K562 (cell line): ENCODE measurements around the gene KATNAL2. TPM values are rescaled to one million over a fixed set of nuclear protein-coding genes. Genes with fewer than 3 reads are reported as not detected.

Experiments
- ATAC-seq: fragments of 200-7000 bp; cut with Tn5 transposase; 3 replicates; pipeline ENCODE4 v1.9.1; 2020; ENCODE audit warnings: moderate library complexity
- BruUV-seq: library from RNA; stranded (reverse); fragments of 400-500 nt; replicated peaks from 2 replicates; lab custom pipeline; 2021; lab: Mats Ljungman, UMichigan
- CTCF ChIA-PET: fragments of 300-600 bp; formaldehyde crosslinking; extraction: SDS; loops from one replicate; lab custom pipeline; 2021; ENCODE audit warnings: low intra/inter-chr PET ratio; lab: Yijun Ruan, JAX
- POLR2A ChIA-PET: fragments of 300-600, 350-650 bp; sonication (Branson Sonifier 250); formaldehyde crosslinking; extraction: SDS; loops from one replicate; lab custom pipeline; 2021; ENCODE audit warnings: antibody characterized with exemption, inconsistent platforms; lab: Yijun Ruan, JAX
- DNase-seq, 4 experiments: peaks; one replicate each; pipeline versions ENCODE4 v3.0.0 to v3.0.0-alpha.2; 2011 to 2018; ENCODE audit warnings: low spot score in 3 of 4, mixed read lengths in 3 of 4; ENCODE audit errors: extremely low read depth in 1 of 4
- FAIRE-seq: peaks from 2 replicates; lab custom pipeline; 2011; peaks lifted over from hg19 to GRCh38; lab: Jason Lieb, UNC
- H2AFZ ChIP-seq: 2 replicates; pipeline ENCODE4 v1.6.0; 2011; ENCODE audit warnings: low read depth, low read length, control low read depth, inconsistent platforms
- H3K27ac ChIP-seq: fragments of 200-600 bp; 3 replicates; pipeline ENCODE4 v1.8.0; 2011; ENCODE audit warnings: low read depth, mild to moderate bottlenecking, control low read depth, inconsistent platforms, low read length, moderate library complexity, mixed read lengths; ENCODE audit errors: extremely low read depth
- H3K27me3 ChIP-seq, 2 experiments: fragments of 300-600 bp in 1 of 2; 2 replicates in 1 of 2; 3 replicates in 1 of 2; pipeline versions ENCODE4 v1.6.0 to v1.8.0; 2011; ENCODE audit warnings: inconsistent platforms in 2 of 2, low read length in 2 of 2, mild to moderate bottlenecking in 1 of 2, mixed read lengths in 1 of 2, moderate library complexity in 1 of 2; ENCODE audit not compliant: control insufficient read depth in 2 of 2, insufficient read depth in 2 of 2
- H3K36me3 ChIP-seq: fragments of 300-600 bp; 3 replicates; pipeline ENCODE4 v1.8.0; 2011; ENCODE audit warnings: mild to moderate bottlenecking, low read length, inconsistent platforms; ENCODE audit not compliant: control insufficient read depth, insufficient read depth
- H3K4me1 ChIP-seq, 2 experiments: fragments of 200-600 bp in 1 of 2; replicated peaks in 1 of 2; 2 replicates in 1 of 2; 3 replicates in 1 of 2; pipeline versions ENCODE4 v1.5.1 to v1.8.0; 2011; ENCODE audit warnings: inconsistent platforms in 2 of 2, low read length in 2 of 2, mild to moderate bottlenecking in 1 of 2, mixed read lengths in 1 of 2, moderate library complexity in 1 of 2; ENCODE audit not compliant: control insufficient read depth in 2 of 2, insufficient read depth in 2 of 2
- H3K4me2 ChIP-seq: 2 replicates; pipeline ENCODE4 v1.6.1; 2011; ENCODE audit warnings: low read length, control low read depth, inconsistent platforms, mixed read lengths; ENCODE audit not compliant: insufficient read depth
- H3K4me3 ChIP-seq: fragments of 200-600 bp; sonication (generic), shearing (Covaris generic); 2 replicates; pipeline ENCODE4 v1.5.1; 2016; ENCODE audit warnings: control low read depth, inconsistent platforms
- H3K79me2 ChIP-seq: fragments of 200-600 bp; 3 replicates; pipeline ENCODE4 v1.8.0; 2011; ENCODE audit warnings: low read length, inconsistent platforms; ENCODE audit not compliant: control insufficient read depth, insufficient read depth
- H3K9ac ChIP-seq, 2 experiments: 2 replicates each; pipeline versions ENCODE4 v1.6.0 to v1.6.1; 2011; ENCODE audit warnings: low read depth in 2 of 2, low read length in 2 of 2, control low read depth in 1 of 2, inconsistent platforms in 1 of 2, mild to moderate bottlenecking in 1 of 2, mixed read lengths in 1 of 2; ENCODE audit not compliant: insufficient read depth in 1 of 2
- H3K9me1 ChIP-seq: one replicate; pipeline ENCODE4 v1.6.0; 2011; ENCODE audit warnings: inconsistent platforms, mild to moderate bottlenecking, low read length, moderate library complexity; ENCODE audit not compliant: control insufficient read depth, insufficient read depth
- H3K9me3 ChIP-seq: replicated peaks from 2 replicates; pipeline ENCODE4 v1.5.1; 2011; ENCODE audit warnings: low read depth, low read length, inconsistent platforms; ENCODE audit not compliant: control insufficient read depth, insufficient read depth
- H4K20me1 ChIP-seq: replicated peaks from 2 replicates; pipeline ENCODE4 v1.6.1; 2011; ENCODE audit warnings: low read length, inconsistent platforms, mixed read lengths; ENCODE audit not compliant: control insufficient read depth, insufficient read depth
- BCL6 ChIP-seq: fragments of 250-450 bp; sonication (Bioruptor Pico); IDR thresholded peaks from 2 replicates; pipeline ENCODE4 v1.4.0; 2020
- CHCHD3 ChIP-seq: fragments of 250-450 bp; sonication (Bioruptor Pico); IDR thresholded peaks from 2 replicates; pipeline ENCODE4 v2.1.2; 2022; ENCODE audit warnings: mild to moderate bottlenecking
- DIDO1 ChIP-seq: fragments of 450-650 bp; IDR thresholded peaks from 2 replicates; pipeline ENCODE4 v1.6.1; 2016; ENCODE audit warnings: low read depth, missing biosample characterization, missing genetic modification characterization
- GTF2F1 ChIP-seq: IDR thresholded peaks from 2 replicates; pipeline ENCODE4 v1.6.1; 2011; ENCODE audit warnings: low read depth, low read length, improper control_type of control experiment
- HMG20B ChIP-seq: fragments of 250-450 bp; sonication (Bioruptor Pico); IDR thresholded peaks from 2 replicates; pipeline ENCODE4 v1.5.0; 2021; ENCODE audit warnings: mild to moderate bottlenecking
- KHSRP ChIP-seq: fragments of 450-650 bp; IDR thresholded peaks from 2 replicates; pipeline ENCODE4 v1.6.1; 2017
- MEF2A ChIP-seq: IDR thresholded peaks from 2 replicates; pipeline ENCODE4 v1.6.1; 2011; ENCODE audit warnings: low read depth, mild to moderate bottlenecking, low read length, moderate library complexity; ENCODE audit not compliant: control insufficient read depth
- MYNN ChIP-seq, 2 experiments: sonication (generic); formaldehyde crosslinking in 1 of 2; IDR thresholded peaks; 2 replicates each; pipeline versions ENCODE4 v1.5.0 to v1.6.1; 2016 to 2020; ENCODE audit warnings: antibody characterized with exemption in 1 of 2, missing genetic modification reagents in 1 of 2
- NELFE ChIP-seq: IDR thresholded peaks from 2 replicates; pipeline ENCODE4 v1.6.1; 2011; ENCODE audit warnings: mild to moderate bottlenecking; ENCODE audit not compliant: insufficient read depth, insufficient read length
- NFIX ChIP-seq: fragments of 250-450 bp; sonication (Bioruptor Pico); IDR thresholded peaks from 2 replicates; pipeline ENCODE4 v1.4.0; 2020; ENCODE audit warnings: low read depth, mild to moderate bottlenecking, moderate library complexity
- PCBP1 ChIP-seq: fragments of 200-400 bp; formaldehyde crosslinking; IDR thresholded peaks from 2 replicates; pipeline ENCODE4 v1.6.1; 2018; ENCODE audit warnings: mild to moderate bottlenecking, low read depth, low read length; ENCODE audit not compliant: poor library complexity, severe bottlenecking
- PYGO2 ChIP-seq: fragments of 450-650 bp; IDR thresholded peaks from 2 replicates; pipeline ENCODE4 v1.6.1; 2016; ENCODE audit warnings: mild to moderate bottlenecking, missing genetic modification characterization, moderate library complexity, missing compliant biosample characterization
- U2AF2 ChIP-seq: fragments of 200-400 bp; formaldehyde crosslinking; optimal IDR thresholded peaks from 2 replicates; pipeline ENCODE3; 2017; ENCODE audit warnings: low read depth, mild to moderate bottlenecking, low read length
- UBTF ChIP-seq, 2 experiments: IDR thresholded peaks; 2 replicates each; pipeline ENCODE4 v1.6.1; 2012; ENCODE audit warnings: improper control_type of control experiment in 2 of 2, low read depth in 2 of 2, low read length in 2 of 2, borderline replicate concordance in 1 of 2
- ZNF24 ChIP-seq: fragments of 450-650 bp; IDR thresholded peaks from 2 replicates; pipeline ENCODE4 v1.6.1; 2016
- ZNF311 ChIP-seq: fragments of 250-450 bp; sonication (Bioruptor Pico); IDR thresholded peaks from 2 replicates; pipeline ENCODE4 v1.4.0; 2020; ENCODE audit warnings: mild to moderate bottlenecking, moderate library complexity
- WGBS: fragments of 100-300 bp; shearing (Covaris generic); methylation state at CpG from one replicate; pipeline ENCODE4 v1.1.6; 2016; ENCODE audit warnings: low coverage, mixed read lengths; ENCODE audit not compliant: insufficient coverage; ENCODE audit errors: missing lambda C conversion rate; 5-methylcytosine and 5-hydroxymethylcytosine counted together
- in situ Hi-C: fragments of 300-500 bp; cut with MboI; formaldehyde crosslinking; loops from 4 replicates; pipeline ENCODE4 v1.15.0; 2018; ENCODE audit warnings: inconsistent platforms, mixed read lengths
- intact Hi-C: fragments of 100-400 bp; cut with micrococcal nuclease; formaldehyde crosslinking; loops from 2 replicates; pipeline ENCODE4 v1.14.2; 2022
- polyA plus RNA-seq, 8 experiments: library from polyadenylated mRNA; depleted of rRNA in 4 of 8; stranded (reverse) in 5 of 8; unstranded in 3 of 8; fragments of >200 nt; fragmentation: Nextera tagmentation in 2 of 8; fragmentation: Illumina TruSeq in 1 of 8; extraction: Ambion mirVana in 2 of 8; extraction: Trizol in 1 of 8; gene quantifications; 2 replicates each; pipeline versions ENCODE4 v1.2.1 to v1.2.3, GENCODE V29; 2011 to 2014; ENCODE audit warnings: inconsistent platforms in 1 of 8, missing spikeins in 1 of 8
- total RNA-seq, 7 experiments: library from RNA; depleted of rRNA in 6 of 7; stranded (reverse); fragments of >200 nt in 6 of 7; fragmentation: Illumina TruSeq in 2 of 7; extraction: Trizol in 2 of 7; gene quantifications; 2 replicates each; pipeline versions ENCODE4 v1.2.1 to v1.2.3, GENCODE V29; 2011 to 2021; ENCODE audit warnings: low replicate concordance in 1 of 7
- TF ChIP-seq, protein P1 (sequence below): fragments of 450-650 bp; IDR thresholded peaks from 2 replicates; pipeline ENCODE4 v1.6.1; 2016; ENCODE audit warnings: borderline replicate concordance
- TF ChIP-seq, protein P2 (sequence below), 2 experiments: fragments of 200-800 bp in 1 of 2; sonication (Bioruptor generic) in 1 of 2; sonication (generic) in 1 of 2; formaldehyde crosslinking in 1 of 2; IDR thresholded peaks in 1 of 2; conservative IDR thresholded peaks in 1 of 2; 2 replicates each; pipeline versions ENCODE4 v1.5.0 to v1.6.1; 2016 to 2020; ENCODE audit warnings: missing compliant biosample characterization in 1 of 2, missing genetic modification characterization in 1 of 2, missing genetic modification reagents in 1 of 2

KATNAL2 gene
- total and polyA plus RNA-seq, 9 of the 15 experiments (the other 6 are each of a cell fraction or from before 2014, with no cell fraction given), result 0.08 to 1.2 (median 0.48) TPM

DNA sequence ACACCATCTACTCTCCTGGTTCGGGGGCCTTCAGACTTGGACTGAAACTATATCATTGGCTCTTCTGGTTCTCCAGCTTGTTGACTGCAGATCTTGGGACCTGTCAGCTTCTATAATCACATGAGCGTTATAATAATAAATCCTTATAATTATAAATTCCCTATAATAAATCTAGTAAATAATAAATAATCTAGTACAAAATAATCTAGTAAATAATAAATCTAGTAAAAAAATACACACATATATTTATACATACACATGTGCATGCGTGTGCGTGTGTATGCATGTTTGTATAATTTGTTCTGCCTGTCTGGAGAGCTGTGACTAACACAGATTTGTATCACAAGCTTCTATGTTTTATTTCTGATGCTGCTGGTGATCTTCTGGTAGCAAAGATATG lies 40.8 kb downstream of the KATNAL2 start:
- ATAC-seq (no peak), FAIRE-seq (no peak), DNase-seq (no peak)
- Histone ChIP-seq H3K4me1 (no peaks in the 10 kb centered on the region), H3K4me2 (no peak overlapping the region), H3K9me3 (no peaks in the 10 kb centered on the region), H3K79me2 (no peaks in the 10 kb centered on the region), H3K36me3 (no peaks in the 10 kb centered on the region), H3K9me1 (no peaks in the 10 kb centered on the region), H4K20me1 (no peaks in the 10 kb centered on the region), H3K4me3 (no peak overlapping the region), H3K27me3 (no peaks in the 10 kb centered on the region), H3K9ac (no peak overlapping the region), H2AFZ (no peak overlapping the region), H3K27ac (no peak overlapping the region)
- no TSS peak for BruUV-seq
- 0% methylated on average over 4 of the region's 4 CpGs for WGBS
- ChIA-PET POLR2A (no interaction called here), CTCF (no interaction called here)
- intact Hi-C loops, result no loop called here
- in situ Hi-C loops, result no loop called here
- TF ChIP-seq PYGO2 (tag) (no peak), MEF2A (no peak), ZNF24 (no peak), CHCHD3 (CRISPR knock-in tag) (no peak), KHSRP (no peak), HMG20B (CRISPR knock-in tag) (no peak), PCBP1 (no peak), NELFE (no peak), MYNN (IDR thresholded peaks at IDR 0.05) (no peak), MYNN (CRISPR knock-in tag; IDR thresholded peaks at IDR 0.05) (no peak), U2AF2 (no peak), DIDO1 (tag) (no peak), UBTF (IDR thresholded peaks at IDR 0.05; ENCODE audit: borderline replicate concordance in 1 of 2, low read depth in 2 of 2, low read length in 2 of 2) (no peak), BCL6 (no peak), NFIX (no peak), ZNF311 (CRISPR knock-in tag) (no peak), GTF2F1 (no peak)
- TF ChIP-seq, protein P1, sequence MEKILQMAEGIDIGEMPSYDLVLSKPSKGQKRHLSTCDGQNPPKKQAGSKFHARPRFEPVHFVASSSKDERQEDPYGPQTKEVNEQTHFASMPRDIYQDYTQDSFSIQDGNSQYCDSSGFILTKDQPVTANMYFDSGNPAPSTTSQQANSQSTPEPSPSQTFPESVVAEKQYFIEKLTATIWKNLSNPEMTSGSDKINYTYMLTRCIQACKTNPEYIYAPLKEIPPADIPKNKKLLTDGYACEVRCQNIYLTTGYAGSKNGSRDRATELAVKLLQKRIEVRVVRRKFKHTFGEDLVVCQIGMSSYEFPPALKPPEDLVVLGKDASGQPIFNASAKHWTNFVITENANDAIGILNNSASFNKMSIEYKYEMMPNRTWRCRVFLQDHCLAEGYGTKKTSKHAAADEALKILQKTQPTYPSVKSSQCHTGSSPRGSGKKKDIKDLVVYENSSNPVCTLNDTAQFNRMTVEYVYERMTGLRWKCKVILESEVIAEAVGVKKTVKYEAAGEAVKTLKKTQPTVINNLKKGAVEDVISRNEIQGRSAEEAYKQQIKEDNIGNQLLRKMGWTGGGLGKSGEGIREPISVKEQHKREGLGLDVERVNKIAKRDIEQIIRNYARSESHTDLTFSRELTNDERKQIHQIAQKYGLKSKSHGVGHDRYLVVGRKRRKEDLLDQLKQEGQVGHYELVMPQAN, result no peak
- TF ChIP-seq, protein P2, sequence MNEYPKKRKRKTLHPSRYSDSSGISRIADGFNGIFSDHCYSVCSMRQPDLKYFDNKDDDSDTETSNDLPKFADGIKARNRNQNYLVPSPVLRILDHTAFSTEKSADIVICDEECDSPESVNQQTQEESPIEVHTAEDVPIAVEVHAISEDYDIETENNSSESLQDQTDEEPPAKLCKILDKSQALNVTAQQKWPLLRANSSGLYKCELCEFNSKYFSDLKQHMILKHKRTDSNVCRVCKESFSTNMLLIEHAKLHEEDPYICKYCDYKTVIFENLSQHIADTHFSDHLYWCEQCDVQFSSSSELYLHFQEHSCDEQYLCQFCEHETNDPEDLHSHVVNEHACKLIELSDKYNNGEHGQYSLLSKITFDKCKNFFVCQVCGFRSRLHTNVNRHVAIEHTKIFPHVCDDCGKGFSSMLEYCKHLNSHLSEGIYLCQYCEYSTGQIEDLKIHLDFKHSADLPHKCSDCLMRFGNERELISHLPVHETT (CRISPR knock-in tag; conservative IDR thresholded peaks at IDR 0.05 in 1 of 2, IDR thresholded peaks at IDR 0.05 in 1 of 2), result no peak
